Brain microvascular endothelial cell (primary cell): ENCODE measurements around the gene NR0B2.

ENCODE experiments used
- DNase-seq: peaks from one replicate; pipeline ENCODE4 v3.0.0-alpha.2; 2020
- H3K27ac ChIP-seq: fragments of 250-450 bp; sonication (Bioruptor Pico); 2 replicates; pipeline ENCODE4 v1.5.1; 2020; ENCODE audit warnings: mild to moderate bottlenecking, moderate library complexity
- H3K27me3 ChIP-seq: fragments of 250-450 bp; sonication (Bioruptor Pico); replicated peaks from 2 replicates; pipeline ENCODE4 v1.5.1; 2020; ENCODE audit warnings: mild to moderate bottlenecking
- H3K36me3 ChIP-seq: fragments of 250-450 bp; sonication (Bioruptor Pico); replicated peaks from 2 replicates; pipeline ENCODE4 v1.5.1; 2020; ENCODE audit warnings: mild to moderate bottlenecking
- H3K4me3 ChIP-seq: 2 replicates; pipeline ENCODE4 v1.5.1; 2011; ENCODE audit warnings: low read depth, mild to moderate bottlenecking, control low read depth, low read length, moderate library complexity
- in situ Hi-C: cut with HindIII; loops from 2 replicates; pipeline ENCODE4 v1.10.0; 2017; ENCODE audit warnings: low sequenced_read_pairs, low pct_ligation_motif_present
- TF ChIP-seq, protein P1 (sequence below): IDR thresholded peaks from 2 replicates; pipeline ENCODE4 v1.5.1; 2011; ENCODE audit warnings: low read depth, mild to moderate bottlenecking, moderate library complexity, low read length, control low read depth, inconsistent platforms; ENCODE audit errors: missing control alignments

Gene NR0B2

GRCh38 chr1:26915204-26915842, 1.5 kb upstream of the NR0B2 start:
- no peak for DNase-seq
- H3K4me3 ChIP-seq: no peak overlapping the region
- no peak overlapping the region for H3K27ac ChIP-seq
- TF ChIP-seq, protein P1, sequence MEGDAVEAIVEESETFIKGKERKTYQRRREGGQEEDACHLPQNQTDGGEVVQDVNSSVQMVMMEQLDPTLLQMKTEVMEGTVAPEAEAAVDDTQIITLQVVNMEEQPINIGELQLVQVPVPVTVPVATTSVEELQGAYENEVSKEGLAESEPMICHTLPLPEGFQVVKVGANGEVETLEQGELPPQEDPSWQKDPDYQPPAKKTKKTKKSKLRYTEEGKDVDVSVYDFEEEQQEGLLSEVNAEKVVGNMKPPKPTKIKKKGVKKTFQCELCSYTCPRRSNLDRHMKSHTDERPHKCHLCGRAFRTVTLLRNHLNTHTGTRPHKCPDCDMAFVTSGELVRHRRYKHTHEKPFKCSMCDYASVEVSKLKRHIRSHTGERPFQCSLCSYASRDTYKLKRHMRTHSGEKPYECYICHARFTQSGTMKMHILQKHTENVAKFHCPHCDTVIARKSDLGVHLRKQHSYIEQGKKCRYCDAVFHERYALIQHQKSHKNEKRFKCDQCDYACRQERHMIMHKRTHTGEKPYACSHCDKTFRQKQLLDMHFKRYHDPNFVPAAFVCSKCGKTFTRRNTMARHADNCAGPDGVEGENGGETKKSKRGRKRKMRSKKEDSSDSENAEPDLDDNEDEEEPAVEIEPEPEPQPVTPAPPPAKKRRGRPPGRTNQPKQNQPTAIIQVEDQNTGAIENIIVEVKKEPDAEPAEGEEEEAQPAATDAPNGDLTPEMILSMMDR: no peak
- H3K36me3 ChIP-seq: no peaks in the 10 kb centered on the region
- in situ Hi-C loops: no loop called here
- H3K27me3 ChIP-seq: no peaks in the 10 kb centered on the region

- DNase-seq: no peak
- Histone ChIP-seq H3K27me3 (no peaks in the 10 kb centered on the region), H3K36me3 (no peaks in the 10 kb centered on the region), H3K27ac (no peak overlapping the region), H3K4me3 (no peak overlapping the region)
- in situ Hi-C loops: no loop called here
- TF ChIP-seq, protein P1: no peak
Measured at GRCh38 chr1:26913389-26913753, 404 bp downstream of the NR0B2 start.

DNA sequence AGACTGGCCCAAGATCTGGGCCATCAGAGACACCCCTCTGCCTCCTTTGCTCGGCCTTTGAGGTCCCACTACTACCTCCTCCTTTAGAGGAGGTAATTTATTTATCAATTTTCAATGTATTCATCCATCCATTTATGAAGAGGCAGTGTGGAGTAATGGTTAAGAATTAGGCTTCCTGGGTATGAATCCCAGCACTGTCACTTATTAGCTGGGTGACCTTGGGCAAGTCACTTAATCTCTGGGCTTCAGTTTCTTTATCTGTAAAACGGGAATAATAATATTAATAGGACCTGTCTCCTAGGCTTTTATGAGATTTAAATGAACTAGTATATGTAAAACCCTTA, 1.7 kb downstream of the NR0B2 start:
- Histone ChIP-seq H3K27ac (no peak overlapping the region), H3K4me3 (no peak overlapping the region), H3K27me3 (no peaks in the 10 kb centered on the region), H3K36me3 (no peaks in the 10 kb centered on the region)
- TF ChIP-seq, protein P1: no peak
- no peak for DNase-seq
- in situ Hi-C loops: no loop called here

- H3K27me3 ChIP-seq: no peaks in the 10 kb centered on the region
- H3K27ac ChIP-seq: no peak overlapping the region
- H3K4me3 ChIP-seq: no peak overlapping the region
- H3K36me3 ChIP-seq: no peaks in the 10 kb centered on the region
- DNase-seq: no peak
- in situ Hi-C loops: no loop called here
- TF ChIP-seq, protein P1: no peak
Measured at GRCh38 chr1:26911399-26912146, 2.2 kb downstream of the NR0B2 start.

DNA sequence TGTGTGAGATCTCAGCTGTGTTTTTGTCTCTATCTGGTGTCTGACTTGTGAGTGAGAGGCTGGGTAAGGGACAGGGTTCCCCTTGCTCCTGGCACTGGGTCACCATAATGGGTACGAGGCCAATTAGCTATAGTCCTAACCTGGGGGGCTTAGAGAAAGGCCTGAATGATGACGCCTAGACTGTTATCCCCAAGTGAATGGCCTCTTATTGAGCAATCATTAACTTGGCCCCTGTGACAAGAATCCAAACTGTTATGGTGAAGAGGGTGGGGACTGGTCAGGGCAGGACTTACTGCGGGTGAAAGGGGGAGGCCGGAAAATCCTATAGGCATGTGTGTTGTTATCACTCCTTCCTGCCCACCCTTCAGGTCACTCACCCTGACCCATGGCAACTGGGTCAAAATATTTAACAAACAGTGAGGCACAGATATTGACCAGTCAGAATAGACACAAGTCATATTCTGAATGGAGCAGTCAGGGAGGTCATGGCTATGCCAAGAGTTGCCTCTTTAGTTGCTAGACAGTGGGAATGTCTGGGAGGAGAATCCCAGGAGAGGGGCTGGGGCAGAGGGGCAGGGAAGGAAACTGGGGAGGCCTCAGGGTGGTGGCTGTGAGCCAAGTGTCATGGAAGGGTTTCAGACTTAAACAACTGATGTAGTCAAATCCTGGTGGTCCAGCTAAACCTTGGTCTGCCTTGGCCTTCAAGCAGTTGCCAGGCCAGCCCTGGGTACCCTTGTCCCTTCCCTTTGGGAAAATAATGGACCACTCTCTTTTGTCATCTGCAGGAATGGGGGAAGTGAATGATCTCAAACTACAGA, 3.2 kb downstream of the NR0B2 start:
- in situ Hi-C loops: no loop called here
- H3K4me3 ChIP-seq: no peak overlapping the region

More for the DNA sequence above, 3.2 kb downstream of the NR0B2 start:
- H3K36me3 ChIP-seq: no peaks in the 10 kb centered on the region
- no peak overlapping the region for H3K27ac ChIP-seq
- no peak for DNase-seq
- TF ChIP-seq, protein P1: no peak
- no peaks in the 10 kb centered on the region for H3K27me3 ChIP-seq
